GM20000 (cell line): ENCODE measurements around the gene RPL31.

Experiments
- DNase-seq: peaks from one replicate; pipeline ENCODE4 v3.0.0; 2012; ENCODE audit warnings: low spot score
- CTCF ChIP-seq: IDR thresholded peaks from 2 replicates; pipeline ENCODE4 v1.5.1; 2012; ENCODE audit warnings: mild to moderate bottlenecking, control low read depth; ENCODE audit errors: extremely low read depth, missing control alignments

The RPL31 gene

GRCh38 chr2:101006065-101006715 lies 4.1 kb downstream of the RPL31 start:
- no peak for DNase-seq

DNA sequence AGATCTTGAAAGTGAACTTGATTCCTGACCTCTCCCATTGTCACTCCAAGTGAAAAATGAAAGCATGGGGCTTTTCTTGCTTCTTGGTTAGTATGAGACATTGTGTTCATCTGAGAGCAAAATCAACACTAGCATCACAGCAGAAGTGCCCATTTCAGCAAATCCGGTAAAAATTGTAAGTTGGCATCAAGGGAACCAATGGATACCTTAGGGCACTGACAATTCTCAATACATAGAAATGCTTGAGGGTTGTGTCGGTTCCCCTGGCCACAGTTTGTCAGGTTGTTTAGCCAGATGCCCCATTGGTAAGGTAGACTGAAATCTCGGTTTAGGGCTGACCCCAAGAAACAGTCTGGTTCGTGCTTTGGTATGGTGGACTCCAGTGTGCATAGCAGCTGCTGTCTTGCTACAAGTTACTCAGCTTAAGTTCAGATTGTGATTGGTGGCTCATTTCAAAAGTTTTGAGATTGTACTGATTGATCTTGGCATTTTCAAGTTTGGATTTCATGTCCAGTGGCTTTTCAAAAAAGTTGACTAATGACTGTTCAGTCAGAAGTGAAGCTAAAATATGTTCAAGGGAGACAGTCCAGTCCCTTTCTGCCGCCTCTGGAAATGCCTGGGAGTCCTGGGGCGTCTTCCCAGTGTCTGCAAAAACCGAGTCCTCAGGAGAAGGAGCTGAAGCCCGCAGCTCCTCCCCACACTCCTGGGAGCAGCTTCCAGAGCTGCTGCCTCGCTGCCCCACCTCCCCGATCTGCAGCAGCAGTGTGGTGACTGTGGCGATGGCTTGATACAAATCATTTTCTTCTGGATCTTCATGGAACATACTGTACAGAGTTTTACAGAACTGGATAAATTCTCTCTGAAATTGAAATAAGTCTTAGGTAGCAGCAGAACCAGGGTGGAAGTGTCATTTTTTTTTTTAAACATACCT lies 5.6 kb downstream of the RPL31 start:
- no peak for TF ChIP-seq CTCF
- no peak for DNase-seq

More at GRCh38 chr2:101006065-101006715, 4.1 kb downstream of the RPL31 start:
- TF ChIP-seq CTCF = no peak

DNA sequence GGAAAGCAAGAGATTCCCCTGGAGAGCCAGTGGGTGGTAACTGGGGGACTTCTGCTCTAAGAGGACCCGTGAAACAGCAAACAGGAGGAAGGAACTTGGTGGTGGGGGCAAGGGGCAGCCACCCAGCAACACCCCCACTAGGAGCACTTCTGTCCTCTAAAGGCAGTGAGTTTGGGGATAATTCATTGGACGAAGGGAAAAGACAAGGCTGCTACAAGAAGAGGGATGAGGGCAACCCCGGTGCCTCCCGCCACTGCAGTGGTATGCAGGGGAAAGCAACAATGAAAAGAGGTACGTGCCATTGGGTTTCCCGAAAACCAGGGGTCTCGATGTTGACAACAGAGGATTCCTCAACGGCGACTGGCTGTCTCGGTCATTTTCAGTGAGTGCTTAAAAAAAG lies 9.1 kb downstream of the RPL31 start:
- no peak for DNase-seq
- TF ChIP-seq CTCF = no peak

- no peak for TF ChIP-seq CTCF
- DNase-seq = no peak
Measured at GRCh38 chr2:101012054-101012705, 10.1 kb downstream of the RPL31 start.

- no peak for DNase-seq
- TF ChIP-seq CTCF = peak; percentile 50
Measured at GRCh38 chr2:101012706-101013181, 10.7 kb downstream of the RPL31 start.

DNA sequence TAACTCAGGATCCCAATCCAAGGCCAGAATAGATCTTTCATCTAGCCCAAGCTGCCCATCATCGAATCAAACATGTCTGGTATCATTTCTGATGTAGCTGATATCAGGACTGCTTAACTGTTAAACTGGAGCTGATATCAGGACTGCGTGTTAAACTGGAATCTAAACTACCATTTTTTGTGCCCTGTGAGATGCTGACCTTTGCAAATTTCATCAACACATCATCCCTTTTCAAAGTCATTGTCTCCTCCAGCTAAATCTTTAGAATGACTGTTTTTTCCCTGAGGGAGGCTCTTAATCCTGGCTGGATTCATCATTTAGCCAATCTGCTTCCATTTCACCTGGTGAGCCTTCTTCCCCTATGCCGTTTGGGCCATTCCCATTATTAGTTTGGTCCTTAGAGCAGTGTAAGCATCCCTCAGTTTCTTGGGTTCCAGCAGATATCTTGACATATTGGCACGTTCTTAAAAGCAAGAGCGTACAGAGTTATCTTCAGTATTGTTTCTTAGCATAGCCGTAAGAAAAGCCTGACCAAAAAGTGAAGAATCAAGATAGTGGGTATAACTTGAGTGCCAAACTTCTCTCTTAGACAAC lies 12.3 kb downstream of the RPL31 start:
- no peak for DNase-seq
- no peak for TF ChIP-seq CTCF
